ENCODE measurements around the gene FIBCD1.

DNA sequence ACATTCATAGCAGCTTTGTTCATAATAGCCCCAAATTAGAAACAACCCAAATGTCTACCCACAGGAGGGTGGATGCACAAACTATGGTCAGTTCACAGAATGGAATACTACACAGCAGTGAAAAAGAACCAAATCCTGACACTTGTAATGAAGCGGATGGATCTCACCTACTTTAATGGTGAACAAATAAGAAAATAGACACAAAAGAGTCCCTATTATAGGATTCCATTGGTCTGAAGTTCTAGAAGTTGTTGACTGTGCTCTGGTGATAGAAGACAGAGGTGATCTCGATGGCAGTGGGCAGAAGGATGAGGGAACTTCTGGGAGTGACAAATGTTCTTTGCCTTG is 49.3 kb upstream of the FIBCD1 start:
- no peak for TF ChIP-seq TARDBP (IDR thresholded peaks at IDR 0.05)
- TF ChIP-seq, protein P1, sequence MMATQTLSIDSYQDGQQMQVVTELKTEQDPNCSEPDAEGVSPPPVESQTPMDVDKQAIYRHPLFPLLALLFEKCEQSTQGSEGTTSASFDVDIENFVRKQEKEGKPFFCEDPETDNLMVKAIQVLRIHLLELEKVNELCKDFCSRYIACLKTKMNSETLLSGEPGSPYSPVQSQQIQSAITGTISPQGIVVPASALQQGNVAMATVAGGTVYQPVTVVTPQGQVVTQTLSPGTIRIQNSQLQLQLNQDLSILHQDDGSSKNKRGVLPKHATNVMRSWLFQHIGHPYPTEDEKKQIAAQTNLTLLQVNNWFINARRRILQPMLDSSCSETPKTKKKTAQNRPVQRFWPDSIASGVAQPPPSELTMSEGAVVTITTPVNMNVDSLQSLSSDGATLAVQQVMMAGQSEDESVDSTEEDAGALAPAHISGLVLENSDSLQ (IDR thresholded peaks at IDR 0.05) = no peak
- TF ChIP-seq SP1 (IDR thresholded peaks at IDR 0.05) = no peak
- TF ChIP-seq SUZ12 (IDR thresholded peaks at IDR 0.05) = no peak
- TF ChIP-seq FOXM1 (IDR thresholded peaks at IDR 0.05; ENCODE audit: borderline replicate concordance) = no peak
- TF ChIP-seq FOXK2 (IDR thresholded peaks at IDR 0.05) = no peak
